H1 (cell line): Measurements from ENCODE around the gene C1orf21. TPM values are rescaled to one million over a fixed set of nuclear protein-coding genes. Genes with fewer than 3 reads are reported as not detected.

Source experiments
- CTCF ChIA-PET: fragments of 300-600 bp; sonication (Branson Sonifier 250); formaldehyde crosslinking; loops from one replicate; lab custom pipeline; 2021; ENCODE audit not compliant: partially characterized antibody; lab: Charles Lee
- POLR2A ChIA-PET: fragments of 300-600 bp; sonication (Branson Sonifier 250); formaldehyde crosslinking; loops from one replicate; lab custom pipeline; 2021; ENCODE audit warnings: inconsistent platforms; ENCODE audit not compliant: partially characterized antibody; lab: Charles Lee
- DNase-seq, 2 experiments: peaks; one replicate each; pipeline versions ENCODE4 v3.0.0 to v3.0.0-alpha.2; 2010 to 2022; ENCODE audit warnings: low spot score in 2 of 2, low read depth in 1 of 2, mixed read lengths in 1 of 2
- FAIRE-seq: peaks from 2 replicates; lab custom pipeline; 2011; peaks lifted over from hg19 to GRCh38; lab: Jason Lieb, UNC
- H2AFZ ChIP-seq: 2 replicates; pipeline ENCODE4 v1.8.1; 2012; ENCODE audit warnings: low read length, inconsistent platforms
- H2AK5ac ChIP-seq: 2 replicates; pipeline ENCODE4 v1.6.1; 2013; ENCODE audit warnings: low read depth, low read length
- H2BK120ac ChIP-seq: replicated peaks from 2 replicates; pipeline ENCODE3; 2013; ENCODE audit warnings: low read depth, low read length, inconsistent platforms
- H2BK12ac ChIP-seq: 2 replicates; pipeline ENCODE4 v1.6.1; 2013; ENCODE audit warnings: low read depth, low read length
- H2BK15ac ChIP-seq: 2 replicates; pipeline ENCODE4 v1.6.1; 2013; ENCODE audit warnings: low read length
- H2BK20ac ChIP-seq: 2 replicates; pipeline ENCODE4 v1.6.1; 2013; ENCODE audit warnings: low read length
- H2BK5ac ChIP-seq: 2 replicates; pipeline ENCODE4 v1.6.1; 2013; ENCODE audit warnings: low read depth, low read length
- H3K14ac ChIP-seq: 2 replicates; pipeline ENCODE4 v1.6.1; 2013; ENCODE audit warnings: inconsistent platforms; ENCODE audit not compliant: insufficient read length
- H3K18ac ChIP-seq: 2 replicates; pipeline ENCODE4 v1.6.1; 2013; ENCODE audit warnings: low read length; ENCODE audit errors: extremely low read depth
- H3K23ac ChIP-seq: 2 replicates; pipeline ENCODE4 v1.6.1; 2013; ENCODE audit warnings: inconsistent platforms; ENCODE audit not compliant: insufficient read length
- H3K23me2 ChIP-seq: 2 replicates; pipeline ENCODE4 v1.6.1; 2013; ENCODE audit warnings: low read depth, low read length
- H3K27ac ChIP-seq: 2 replicates; pipeline ENCODE4 v1.6.1; 2011; ENCODE audit warnings: low read depth, low read length, inconsistent platforms
- H3K27me3 ChIP-seq, 4 experiments: replicated peaks in 1 of 4; 1 replicate in 1 of 4; 2 replicates in 3 of 4; pipeline versions ENCODE4 v1.6.1 to v1.8.1; 2011 to 2013; ENCODE audit warnings: low read length in 3 of 4, mild to moderate bottlenecking in 3 of 4, inconsistent platforms in 2 of 4, mixed read lengths in 2 of 4, moderate library complexity in 1 of 4; ENCODE audit not compliant: control insufficient read depth in 3 of 4, insufficient read depth in 3 of 4; ENCODE audit errors: extremely low read depth in 1 of 4
- H3K36me3 ChIP-seq, 4 experiments: 2 replicates each; pipeline versions ENCODE4 v1.6.1 to v1.8.1; 2011 to 2013; ENCODE audit warnings: mild to moderate bottlenecking in 4 of 4, low read length in 3 of 4, moderate library complexity in 2 of 4, control low read depth in 1 of 4, inconsistent platforms in 1 of 4; ENCODE audit not compliant: insufficient read depth in 4 of 4, control insufficient read depth in 2 of 4
- H3K4ac ChIP-seq: replicated peaks from 2 replicates; pipeline ENCODE3; 2013; ENCODE audit warnings: low read length, low read depth, mixed read lengths, inconsistent platforms; ENCODE audit not compliant: insufficient read length
- H3K4me1 ChIP-seq, 4 experiments: replicated peaks in 1 of 4; 1 replicate in 1 of 4; 2 replicates in 3 of 4; pipeline versions ENCODE4 v1.6.1 to v1.8.1; 2011 to 2013; ENCODE audit warnings: low read length in 3 of 4, inconsistent platforms in 2 of 4, mixed read lengths in 1 of 4; ENCODE audit not compliant: insufficient read depth in 4 of 4, control insufficient read depth in 3 of 4
- H3K4me2 ChIP-seq, 2 experiments: 2 replicates each; pipeline versions ENCODE4 v1.6.1 to v1.8.1; 2011 to 2013; ENCODE audit warnings: low read depth in 2 of 2, low read length in 2 of 2, control low read depth in 1 of 2, inconsistent platforms in 1 of 2, mild to moderate bottlenecking in 1 of 2; ENCODE audit not compliant: insufficient read depth in 1 of 2
- H3K4me3 ChIP-seq, 4 experiments: fragments of 200-600, 300-600 bp in 1 of 4; sonication (generic), shearing (Covaris generic), sonication (Bioruptor Twin) in 1 of 4; 2 replicates each; pipeline versions ENCODE4 v1.5.1 to v1.8.1; 2011 to 2016; ENCODE audit warnings: low read length in 4 of 4, low read depth in 3 of 4, control low read depth in 2 of 4, inconsistent platforms in 2 of 4, mild to moderate bottlenecking in 2 of 4, mixed read lengths in 1 of 4, moderate library complexity in 1 of 4; ENCODE audit not compliant: insufficient read depth in 2 of 4; ENCODE audit errors: extremely low read depth in 1 of 4
- H3K56ac ChIP-seq: replicated peaks from 2 replicates; pipeline ENCODE3; 2013; ENCODE audit warnings: low read depth, mild to moderate bottlenecking, mixed read lengths, low read length, inconsistent platforms; ENCODE audit not compliant: insufficient read length
- H3K79me1 ChIP-seq: 2 replicates; pipeline ENCODE4 v1.6.1; 2013; ENCODE audit warnings: low read depth, low read length, control low read depth
- H3K79me2 ChIP-seq, 2 experiments: 2 replicates each; pipeline versions ENCODE4 v1.6.1 to v1.8.1; 2012 to 2013; ENCODE audit warnings: low read length in 2 of 2, mild to moderate bottlenecking in 2 of 2, inconsistent platforms in 1 of 2; ENCODE audit not compliant: insufficient read depth in 2 of 2, control insufficient read depth in 1 of 2
- H3K9ac ChIP-seq, 4 experiments: replicated peaks in 1 of 4; 1 replicate in 1 of 4; 2 replicates in 3 of 4; pipeline versions ENCODE4 v1.6.1 to v1.8.1; 2011 to 2013; ENCODE audit warnings: low read depth in 3 of 4, low read length in 3 of 4, control low read depth in 2 of 4, mild to moderate bottlenecking in 2 of 4, moderate library complexity in 2 of 4, inconsistent platforms in 1 of 4; ENCODE audit errors: extremely low read depth in 1 of 4
- H3K9me3 ChIP-seq, 2 experiments: 2 replicates each; pipeline versions ENCODE4 v1.6.1 to v1.8.1; 2012 to 2013; ENCODE audit warnings: mild to moderate bottlenecking in 2 of 2, moderate library complexity in 2 of 2, control low read depth in 1 of 2, inconsistent platforms in 1 of 2, low read depth in 1 of 2, low read length in 1 of 2, mixed read lengths in 1 of 2; ENCODE audit not compliant: insufficient read depth in 2 of 2
- H4K20me1 ChIP-seq, 2 experiments: replicated peaks in 1 of 2; 2 replicates each; pipeline versions ENCODE3 to v1.8.1; 2011 to 2013; ENCODE audit warnings: inconsistent platforms in 2 of 2, low read length in 2 of 2, mild to moderate bottlenecking in 1 of 2; ENCODE audit not compliant: insufficient read depth in 2 of 2, control insufficient read depth in 1 of 2
- H4K5ac ChIP-seq: 2 replicates; pipeline ENCODE4 v1.6.1; 2013; ENCODE audit warnings: low read length, low read depth, mixed read lengths, inconsistent platforms; ENCODE audit not compliant: insufficient read length
- H4K8ac ChIP-seq: 2 replicates; pipeline ENCODE4 v1.8.0; 2013; ENCODE audit warnings: mild to moderate bottlenecking, moderate library complexity, low read length, inconsistent platforms; ENCODE audit not compliant: insufficient read depth; ENCODE audit errors: extremely low read depth
- H4K91ac ChIP-seq: replicated peaks from 2 replicates; pipeline ENCODE3; 2013; ENCODE audit warnings: low read length, mixed read lengths, inconsistent platforms; ENCODE audit not compliant: insufficient read length
- NRF1 ChIP-seq: IDR thresholded peaks from 2 replicates; pipeline ENCODE4 v1.6.1; 2011; ENCODE audit warnings: mild to moderate bottlenecking, low read depth, low read length, improper control_type of control experiment
- POLR2AphosphoS5 ChIP-seq: IDR thresholded peaks from 2 replicates; pipeline ENCODE4 v1.6.1; 2011; ENCODE audit warnings: low read depth, low read length
- WGBS, 2 experiments: shearing (Covaris generic) in 1 of 2; methylation state at CpG; one replicate each; pipeline versions ENCODE4 v1.1.6 to v1.1.7; 2013 to 2015; ENCODE audit warnings: low lambda C conversion rate in 2 of 2, mixed read lengths in 2 of 2, inconsistent platforms in 1 of 2, low coverage in 1 of 2, missing lambda C conversion rate in 1 of 2; ENCODE audit not compliant: insufficient replicate concordance in 2 of 2, insufficient coverage in 1 of 2, insufficient read length in 1 of 2; ENCODE audit errors: extremely low coverage in 1 of 2, missing lambda C conversion rate in 1 of 2; 5-methylcytosine and 5-hydroxymethylcytosine counted together
- polyA plus RNA-seq, 7 experiments: library from polyadenylated mRNA; depleted of rRNA in 3 of 7; stranded (reverse) in 5 of 7; unstranded in 2 of 7; fragments of >200 nt in 5 of 7; fragments of 200-250 nt in 2 of 7; gene quantifications; 1 replicate in 5 of 7; 2 replicates in 1 of 7; 4 replicates in 1 of 7; pipeline versions ENCODE4 v1.2.1 to v1.2.3, GENCODE V29; 2011 to 2013; ENCODE audit warnings: missing spikeins in 2 of 7, mixed read lengths in 2 of 7
- total RNA-seq: library from RNA; stranded (reverse); fragmentation: NEBNext Ultra II Directional; extraction: Animal tissue kit (Norgen Biotek cat#: 25700); gene quantifications from 2 replicates; pipeline ENCODE4 v1.2.1, GENCODE V29; 2021
- TF ChIP-seq, protein P1 (sequence below): IDR thresholded peaks from 2 replicates; pipeline ENCODE4 v1.6.1; 2012; ENCODE audit warnings: inconsistent platforms

The C1orf21 gene
- total and polyA plus RNA-seq, 2 of the 8 experiments (the other 6 are each of a cell fraction or from before 2014, with no cell fraction given), result 16.6 to 51.0 TPM

DNA sequence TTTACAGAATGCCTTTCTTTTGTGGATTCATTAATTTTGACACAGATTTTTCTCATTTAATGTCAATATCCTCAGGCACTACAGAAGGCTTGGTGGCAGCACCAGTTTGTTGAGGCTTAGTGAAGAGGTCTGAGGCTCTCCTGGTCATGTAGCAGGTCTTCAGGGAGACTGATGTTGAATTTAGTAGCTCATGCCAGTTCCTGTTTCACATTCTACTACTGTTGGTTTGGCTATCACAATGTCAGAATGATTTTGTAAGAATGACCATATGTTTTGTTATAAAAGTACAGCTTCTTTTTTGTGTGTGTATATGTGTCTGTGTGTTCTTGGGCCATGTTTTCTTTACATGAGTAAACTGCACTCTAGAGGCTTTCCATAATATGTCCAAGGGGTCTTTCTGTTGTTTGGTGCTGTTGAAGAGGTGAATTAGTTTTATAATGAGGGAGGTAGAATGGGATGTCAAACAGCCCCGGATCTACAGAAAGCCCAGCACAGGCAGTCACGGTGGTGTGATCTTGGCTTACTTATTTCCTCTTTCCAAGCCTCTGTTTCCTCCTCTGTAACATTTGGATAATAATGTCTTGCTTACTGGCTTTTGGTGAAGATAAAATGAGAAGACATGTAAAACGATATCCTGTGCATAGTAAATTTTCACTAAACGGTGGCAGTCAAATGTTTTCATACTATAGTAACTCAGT lies 32.0 kb downstream of the C1orf21 start:
- H3K23ac ChIP-seq, result no peak overlapping the region
- H4K5ac ChIP-seq, result no peak overlapping the region
- H3K27ac ChIP-seq, result no peak overlapping the region
- H3K79me1 ChIP-seq, result peaks cover 9% of the 10 kb centered on the region; the same call in 1 of the 2 replicates
- H3K4ac ChIP-seq, result no peak overlapping the region
- no peak overlapping the region for H2AK5ac ChIP-seq
- no peak overlapping the region for H3K56ac ChIP-seq
- no peak overlapping the region for H2BK15ac ChIP-seq
- no peaks in the 10 kb centered on the region for H3K27me3 ChIP-seq
- 96% methylated on average over 4 of the region's 4 CpGs; no CpG with 5 or more reads in 1 of the 2 experiments for WGBS, 2 experiments
- no peak overlapping the region for H3K4me3 ChIP-seq
- H4K20me1 ChIP-seq, result peaks cover 5 to 6% of the 10 kb centered on the region in 2 experiments
- peaks cover 12 to 98% of the 10 kb centered on the region in 2 experiments; a peak in 3 of 4 replicates for H3K79me2 ChIP-seq
- peaks cover 3% of the 10 kb centered on the region; the same call in 1 of the 2 replicates for H3K23me2 ChIP-seq
- no peak overlapping the region for H2BK12ac ChIP-seq
- no peak overlapping the region for H3K18ac ChIP-seq
- no peak overlapping the region for H3K4me2 ChIP-seq
- no peak overlapping the region for H2BK5ac ChIP-seq
- no peak overlapping the region for H3K14ac ChIP-seq
- H2BK120ac ChIP-seq, result no peak overlapping the region
- peaks cover 0 to 4% (median 0%) of the 10 kb centered on the region in 4 experiments; a peak in 1 of 8 replicates for H3K36me3 ChIP-seq
- no peak overlapping the region for H3K9ac ChIP-seq
- H4K8ac ChIP-seq, result no peak overlapping the region
- no peaks in the 10 kb centered on the region for H3K9me3 ChIP-seq
- H4K91ac ChIP-seq, result no peak overlapping the region
- POLR2A ChIA-PET, result no interaction called here
- CTCF ChIA-PET, result interaction anchor here (1.4 to 3.0 kb wide), 2 partner anchors 9 to 14 kb away, joined by 5 to 9 read pairs; no protein-coding TSS in a partner anchor
- H2BK20ac ChIP-seq, result no peak overlapping the region
- no peak for FAIRE-seq
- no peak for DNase-seq
- no peak overlapping the region for H2AFZ ChIP-seq
- peaks cover 1 to 18% (median 8%) of the 10 kb centered on the region in 4 experiments; a peak in 6 of 7 replicates for H3K4me1 ChIP-seq
- TF ChIP-seq POLR2AphosphoS5 (no peak), NRF1 (no peak)
- TF ChIP-seq, protein P1, sequence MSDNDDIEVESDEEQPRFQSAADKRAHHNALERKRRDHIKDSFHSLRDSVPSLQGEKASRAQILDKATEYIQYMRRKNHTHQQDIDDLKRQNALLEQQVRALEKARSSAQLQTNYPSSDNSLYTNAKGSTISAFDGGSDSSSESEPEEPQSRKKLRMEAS, result no peak
